ENCODE data around the gene BCR. TPM values are rescaled to one million over a fixed set of nuclear protein-coding genes. Genes with fewer than 3 reads are reported as not detected.

The BCR gene
- total and polyA plus RNA-seq, 2 of the 13 experiments (the other 11 are each of a cell fraction or from before 2014, with no cell fraction given): 19.9 to 33.6 TPM

DNA sequence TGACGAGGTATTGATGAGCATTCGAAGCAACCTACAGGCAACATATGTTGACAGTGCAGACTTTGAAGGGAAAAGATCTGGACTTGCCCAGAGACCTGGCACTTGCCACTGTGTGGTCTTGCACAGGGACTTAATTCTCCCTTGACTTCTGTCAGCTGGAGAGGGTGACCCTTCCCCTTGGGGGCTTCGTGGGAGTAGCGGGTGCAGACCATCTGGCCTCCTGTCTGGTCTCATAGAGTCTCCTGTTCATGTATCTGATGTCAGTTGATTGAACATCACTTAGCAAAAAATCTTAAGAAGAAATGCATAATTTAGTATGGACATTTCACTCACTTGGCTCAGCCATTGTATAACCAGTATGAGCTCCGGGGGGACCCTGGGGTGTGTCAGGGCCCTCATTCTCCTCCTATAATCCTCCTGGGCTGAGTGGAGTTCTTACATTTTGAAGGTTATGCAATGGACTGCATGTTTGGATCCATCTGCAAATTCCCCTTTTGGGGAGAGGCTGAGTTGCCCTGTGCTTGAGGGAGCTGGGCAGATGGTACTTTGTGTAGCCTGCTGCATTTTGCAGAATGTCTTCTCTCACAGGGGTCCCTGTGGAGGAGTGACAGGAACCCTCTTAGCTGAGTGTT lies 13.0 kb downstream of the BCR start:
- Histone ChIP-seq H4K20me1 (ENCODE audit: insufficient read depth, low read length) (peaks cover 6% of the 10 kb centered on the region), H2AFZ (ENCODE audit: low read length) (no peak overlapping the region), H3K9me3 (ENCODE audit: low read length) (no peaks in the 10 kb centered on the region), H3K27ac (ENCODE audit: extremely low read length, insufficient read depth, low read length) (no peak overlapping the region), H3K36me3 (replicated peaks in 1 of 2; ENCODE audit: control insufficient read depth in 1 of 2, insufficient read depth in 2 of 2, low read length in 2 of 2) (peaks cover 11 to 59% of the 10 kb centered on the region in 2 experiments; a peak in 4 of 5 replicates), H3K27me3 (ENCODE audit: control insufficient read depth in 1 of 2, insufficient read depth in 2 of 2, low read length in 2 of 2) (no peaks in the 10 kb centered on the region), H3K4me2 (ENCODE audit: low read depth, low read length) (no peak overlapping the region), H3K4me1 (ENCODE audit: insufficient read depth, low read length) (no peaks in the 10 kb centered on the region), H3K9ac (ENCODE audit: insufficient read depth, low read depth, low read length) (no peak overlapping the region), H3K79me2 (ENCODE audit: insufficient read depth, low read length) (peaks cover 84% of the 10 kb centered on the region), H3K4me3 (replicated peaks in 1 of 3; ENCODE audit: insufficient read depth in 1 of 3, low read depth in 2 of 3, low read length in 3 of 3) (no peak overlapping the region)
- 96% methylated on average over 4 of the region's 5 CpGs for WGBS (ENCODE audit: low lambda C conversion rate)
- FAIRE-seq (no peak), DNase-seq (ENCODE audit: low spot score) (no peak), ATAC-seq (no peak)
- intact Hi-C loops (cut with micrococcal nuclease; ENCODE audit: unreplicated experiment): no loop called here
- no peak for TF ChIP-seq ZNF773 (CRISPR knock-in tag; IDR thresholded peaks at IDR 0.05; ENCODE audit: borderline replicate concordance)
- TF ChIP-seq DMAP1 (CRISPR knock-in tag; IDR thresholded peaks at IDR 0.05): no peak
- TF ChIP-seq, protein P1, sequence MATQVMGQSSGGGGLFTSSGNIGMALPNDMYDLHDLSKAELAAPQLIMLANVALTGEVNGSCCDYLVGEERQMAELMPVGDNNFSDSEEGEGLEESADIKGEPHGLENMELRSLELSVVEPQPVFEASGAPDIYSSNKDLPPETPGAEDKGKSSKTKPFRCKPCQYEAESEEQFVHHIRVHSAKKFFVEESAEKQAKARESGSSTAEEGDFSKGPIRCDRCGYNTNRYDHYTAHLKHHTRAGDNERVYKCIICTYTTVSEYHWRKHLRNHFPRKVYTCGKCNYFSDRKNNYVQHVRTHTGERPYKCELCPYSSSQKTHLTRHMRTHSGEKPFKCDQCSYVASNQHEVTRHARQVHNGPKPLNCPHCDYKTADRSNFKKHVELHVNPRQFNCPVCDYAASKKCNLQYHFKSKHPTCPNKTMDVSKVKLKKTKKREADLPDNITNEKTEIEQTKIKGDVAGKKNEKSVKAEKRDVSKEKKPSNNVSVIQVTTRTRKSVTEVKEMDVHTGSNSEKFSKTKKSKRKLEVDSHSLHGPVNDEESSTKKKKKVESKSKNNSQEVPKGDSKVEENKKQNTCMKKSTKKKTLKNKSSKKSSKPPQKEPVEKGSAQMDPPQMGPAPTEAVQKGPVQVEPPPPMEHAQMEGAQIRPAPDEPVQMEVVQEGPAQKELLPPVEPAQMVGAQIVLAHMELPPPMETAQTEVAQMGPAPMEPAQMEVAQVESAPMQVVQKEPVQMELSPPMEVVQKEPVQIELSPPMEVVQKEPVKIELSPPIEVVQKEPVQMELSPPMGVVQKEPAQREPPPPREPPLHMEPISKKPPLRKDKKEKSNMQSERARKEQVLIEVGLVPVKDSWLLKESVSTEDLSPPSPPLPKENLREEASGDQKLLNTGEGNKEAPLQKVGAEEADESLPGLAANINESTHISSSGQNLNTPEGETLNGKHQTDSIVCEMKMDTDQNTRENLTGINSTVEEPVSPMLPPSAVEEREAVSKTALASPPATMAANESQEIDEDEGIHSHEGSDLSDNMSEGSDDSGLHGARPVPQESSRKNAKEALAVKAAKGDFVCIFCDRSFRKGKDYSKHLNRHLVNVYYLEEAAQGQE (IDR thresholded peaks at IDR 0.05; ENCODE audit: borderline replicate concordance in 1 of 2, low read depth in 1 of 2, low read length in 2 of 2): no peak
- TF ChIP-seq ZNF205 (CRISPR knock-in tag; IDR thresholded peaks at IDR 0.05): no peak
- POLR2A ChIA-PET: interaction anchor here (1.3 kb wide), 1 partner anchor 13 kb away, joined by 4 read pairs; no protein-coding TSS in a partner anchor
- CTCF ChIA-PET (ENCODE audit: low intra/inter-chr PET ratio, low total read pairs): no interaction called here
- no TSS peak for BruUV-seq (replicated peaks)
- in situ Hi-C loops (cut with HindIII; ENCODE audit: extremely low pct_ligation_motif_present, low pct_unique_long_range_greater_than_20kb): no loop called here
